GM19023 (cell line): ENCODE measurements around the gene APOC4.
"Not testable (repeated sequence)": the region's sequence is repeated elsewhere in the genome, so short reads cannot be mapped to it uniquely, and the experiment has no call there.

Experiments
- ATAC-seq: cut with Tn5 transposase; IDR thresholded peaks from one replicate; pipeline ENCODE4 v1.9.1; 2021; ENCODE audit warnings: mild to moderate bottlenecking, moderate library complexity; ENCODE audit not compliant: unreplicated experiment

APOC4 gene

DNA sequence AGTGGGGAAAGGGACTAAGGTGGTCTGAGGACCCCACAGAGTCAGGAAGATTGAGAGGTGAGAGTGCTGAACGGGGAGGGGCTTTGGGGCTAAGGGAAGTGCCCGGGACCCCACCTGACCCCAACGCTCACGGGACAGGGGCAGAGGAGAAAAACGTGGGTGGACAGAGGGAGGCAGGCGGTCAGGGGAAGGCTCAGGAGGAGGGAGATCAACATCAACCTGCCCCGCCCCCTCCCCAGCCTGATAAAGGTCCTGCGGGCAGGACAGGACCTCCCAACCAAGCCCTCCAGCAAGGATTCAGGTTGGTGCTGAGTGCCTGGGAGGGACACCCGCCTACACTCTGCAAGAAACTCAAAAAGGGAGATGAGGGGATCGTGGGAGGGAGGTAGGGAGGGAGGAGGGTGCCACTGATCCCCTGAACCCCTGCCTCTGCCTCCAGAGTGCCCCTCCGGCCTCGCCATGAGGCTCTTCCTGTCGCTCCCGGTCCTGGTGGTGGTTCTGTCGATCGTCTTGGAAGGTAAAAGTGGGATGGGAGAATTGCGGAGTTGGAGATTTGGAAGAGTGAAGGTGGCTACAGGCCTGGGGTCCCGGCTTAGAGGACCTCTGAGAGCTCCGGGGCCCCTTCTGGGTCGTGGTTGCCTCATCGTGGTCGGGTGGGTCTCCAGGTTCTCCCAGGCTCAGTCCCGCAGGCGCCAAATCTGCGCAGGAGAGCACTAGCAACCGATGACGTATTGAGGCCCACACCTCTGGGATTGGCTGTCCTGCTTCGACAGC is 27.4 kb upstream of the APOC4 start, which contains the start of gene APOC1:
APOC1 (plus strand) TSS at position 176 of the 774 bp plus-strand sequence; CDS start at position 460, 284 bp downstream.
- peak; percentile 91 for ATAC-seq

DNA sequence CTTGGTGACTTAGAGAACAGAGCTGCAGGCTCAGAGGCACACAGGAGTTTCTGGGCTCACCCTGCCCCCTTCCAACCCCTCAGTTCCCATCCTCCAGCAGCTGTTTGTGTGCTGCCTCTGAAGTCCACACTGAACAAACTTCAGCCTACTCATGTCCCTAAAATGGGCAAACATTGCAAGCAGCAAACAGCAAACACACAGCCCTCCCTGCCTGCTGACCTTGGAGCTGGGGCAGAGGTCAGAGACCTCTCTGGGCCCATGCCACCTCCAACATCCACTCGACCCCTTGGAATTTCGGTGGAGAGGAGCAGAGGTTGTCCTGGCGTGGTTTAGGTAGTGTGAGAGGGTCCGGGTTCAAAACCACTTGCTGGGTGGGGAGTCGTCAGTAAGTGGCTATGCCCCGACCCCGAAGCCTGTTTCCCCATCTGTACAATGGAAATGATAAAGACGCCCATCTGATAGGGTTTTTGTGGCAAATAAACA is 17.8 kb upstream of the APOC4 start:
- ATAC-seq: no peak

DNA sequence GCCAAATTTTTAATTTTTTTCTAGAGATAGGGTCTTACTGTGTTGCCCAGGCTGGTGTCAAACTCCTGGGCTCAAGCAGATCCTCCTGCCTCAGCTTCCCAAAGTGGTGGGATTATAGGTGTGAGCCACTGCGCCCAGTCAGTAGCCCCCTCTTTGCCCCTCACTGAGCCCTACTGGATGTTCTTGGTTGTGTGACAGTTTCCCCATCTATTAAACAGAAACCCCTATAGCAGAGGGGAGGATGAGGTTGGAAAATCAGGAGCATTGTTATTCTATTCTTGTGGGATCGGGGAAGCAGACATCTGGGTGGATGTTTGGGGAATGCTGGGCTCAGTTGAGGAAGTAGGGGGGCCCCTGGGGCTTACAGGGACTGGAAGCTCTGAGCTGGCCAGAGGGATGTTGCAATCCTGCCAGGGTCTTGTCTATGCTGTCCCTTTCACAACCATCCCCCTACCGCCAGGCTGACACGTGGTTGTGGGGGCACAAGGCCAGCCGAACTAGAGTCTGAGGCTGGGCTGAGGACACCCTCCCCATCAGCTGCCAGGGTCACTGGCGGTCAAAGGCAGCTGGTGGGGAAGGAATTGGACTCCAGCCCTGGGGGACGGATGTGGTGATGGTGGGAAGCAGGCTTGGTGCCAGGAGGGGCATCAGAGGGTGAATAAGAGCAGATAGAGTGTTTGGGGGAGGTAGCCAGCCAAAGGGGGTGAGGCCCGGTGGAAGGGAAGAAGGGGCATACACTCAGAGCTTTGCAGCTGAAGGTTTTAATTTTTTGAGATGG is 16.7 kb upstream of the APOC4 start:
- no peak for ATAC-seq

DNA sequence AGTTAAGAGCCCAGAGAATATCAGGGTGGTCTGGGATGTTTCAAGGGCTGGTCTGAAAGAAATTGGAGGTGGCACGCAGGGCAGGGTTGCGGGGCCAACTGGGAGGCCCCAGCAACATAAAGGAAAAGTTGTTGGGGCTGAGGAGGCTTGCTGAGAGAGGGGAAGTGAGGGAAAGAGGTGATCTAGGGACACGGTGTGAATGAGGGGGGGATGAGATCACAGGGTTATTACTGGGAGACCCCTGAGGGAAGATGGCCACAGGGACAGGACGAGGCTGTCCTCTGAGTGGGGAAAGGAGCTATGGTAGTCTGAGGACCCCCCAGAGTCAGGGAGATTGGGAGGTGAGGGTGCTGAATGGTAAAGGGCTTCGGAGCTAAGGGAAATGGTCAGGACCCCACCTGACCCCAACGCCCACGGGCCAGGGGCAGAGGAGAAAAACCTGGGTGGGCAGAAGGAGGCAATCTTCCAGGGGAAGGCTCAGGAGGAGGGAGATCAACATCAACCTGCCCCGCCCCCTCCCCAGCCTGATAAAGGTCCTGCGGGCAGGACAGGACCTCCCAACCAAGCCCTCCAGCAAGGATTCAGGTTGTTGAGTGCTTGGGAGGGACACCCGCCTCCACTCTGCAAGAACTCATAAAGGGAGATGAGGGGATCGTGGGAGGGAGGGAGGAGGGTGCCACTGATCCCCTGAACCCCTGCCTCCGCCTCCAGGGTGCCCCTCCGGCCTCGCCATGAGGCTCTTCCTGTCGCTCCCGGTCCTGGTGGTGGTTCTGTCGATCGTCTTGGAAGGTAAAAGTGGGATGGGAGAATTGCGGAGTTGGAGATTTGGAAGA is 15.6 kb upstream of the APOC4 start:
- not testable (repeated sequence) for ATAC-seq

DNA sequence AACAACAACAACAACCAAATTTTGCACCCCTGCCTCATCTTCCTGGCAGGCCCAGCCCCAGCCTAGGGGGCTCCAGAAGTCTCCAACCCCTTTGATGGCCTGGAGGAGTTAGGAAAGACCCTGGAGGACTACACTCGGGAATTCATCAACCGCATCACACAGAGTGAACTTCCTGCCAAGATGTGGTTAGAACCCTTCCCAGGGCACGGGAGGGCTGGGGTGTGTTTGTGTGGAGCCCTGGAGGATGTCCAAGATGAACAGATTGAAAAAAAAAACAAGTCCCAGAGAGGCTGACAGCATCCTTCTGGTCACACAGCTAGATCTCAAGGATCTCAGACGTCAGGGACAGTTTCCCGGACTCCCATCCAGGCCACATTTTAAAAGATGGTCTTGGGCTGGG is 14.3 kb upstream of the APOC4 start:
- no peak for ATAC-seq

DNA sequence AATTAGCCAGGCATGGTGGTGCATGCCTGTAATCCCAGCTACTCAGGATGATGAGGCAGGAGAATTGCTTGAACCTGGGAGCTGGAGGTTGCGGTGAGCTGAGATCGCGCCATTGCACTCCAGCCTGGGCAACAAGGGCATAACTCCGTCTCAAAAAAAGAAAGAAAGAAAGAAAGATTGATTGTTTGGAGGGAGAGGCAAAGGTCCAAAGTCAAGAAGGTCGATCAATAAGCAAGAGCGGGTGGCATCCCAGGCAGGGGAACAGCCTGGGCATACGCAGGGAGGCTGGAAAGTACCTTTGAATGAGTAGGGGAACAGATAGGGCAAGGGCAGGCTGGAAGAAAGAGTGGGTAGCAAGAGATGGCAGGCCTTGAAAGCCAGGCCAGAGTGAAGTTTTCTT is 11.9 kb upstream of the APOC4 start:
- no peak for ATAC-seq

DNA sequence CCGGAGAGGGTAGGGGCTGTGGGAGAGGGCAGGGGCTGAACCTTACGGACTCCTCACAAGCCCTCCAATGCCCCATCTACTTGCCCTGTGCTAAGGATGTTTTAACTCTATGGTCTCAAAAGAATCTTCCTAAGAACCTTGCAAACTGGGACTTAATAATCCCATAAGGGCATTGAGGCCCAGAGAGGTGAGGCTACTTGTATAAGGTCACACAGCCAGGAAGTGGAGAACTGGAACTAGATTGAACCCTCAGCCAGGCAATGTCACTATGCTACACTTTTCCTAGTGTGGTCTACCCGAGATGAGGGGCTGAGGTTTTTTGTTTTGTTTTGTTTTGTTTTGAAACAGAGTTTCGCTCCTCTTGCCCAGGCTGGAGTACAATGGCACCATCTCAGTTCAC is 10.5 kb upstream of the APOC4 start:
- ATAC-seq: no peak

DNA sequence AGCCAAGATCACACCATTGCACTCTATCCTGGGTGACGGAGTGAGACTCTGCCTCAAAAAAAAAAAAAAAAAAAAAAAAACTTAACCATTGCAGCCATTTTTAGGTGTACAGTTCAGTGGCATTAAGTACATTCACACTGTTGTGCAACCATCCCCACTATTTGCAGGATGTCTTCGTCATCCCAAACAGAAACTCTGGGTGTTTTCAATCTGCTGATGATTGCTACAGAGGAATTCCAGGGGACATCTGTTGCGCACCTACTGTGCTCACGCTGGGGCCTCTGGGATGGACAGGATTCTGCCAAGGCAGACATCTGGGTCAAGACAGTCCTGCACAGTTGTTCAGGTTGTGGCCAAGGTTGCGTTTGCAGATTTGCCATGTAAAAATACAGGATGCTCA is 2.4 kb upstream of the APOC4 start:
- no peak for ATAC-seq

DNA sequence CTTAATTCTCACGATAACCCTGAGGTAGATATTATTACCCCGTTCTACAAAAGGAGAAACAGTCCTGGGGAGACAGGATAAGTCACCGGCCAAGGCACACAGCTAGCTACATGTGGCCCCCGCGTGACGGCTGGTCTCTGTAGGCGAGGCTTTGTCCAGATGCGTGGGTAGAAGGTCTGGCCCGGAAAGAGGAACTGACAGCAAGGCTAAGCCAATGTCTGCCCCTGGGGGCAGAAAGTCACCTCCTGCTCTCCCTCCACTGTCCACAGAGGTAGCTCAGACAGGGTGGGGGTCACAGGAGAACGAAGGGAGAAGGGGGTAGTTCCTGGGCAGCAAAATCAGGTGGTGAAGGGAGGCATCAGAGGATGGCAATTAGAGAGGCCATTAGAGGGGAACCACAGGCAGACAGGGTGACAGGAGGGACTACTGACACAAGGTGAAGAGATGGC is 1.8 kb downstream of the APOC4 start:
- ATAC-seq: no peak

DNA sequence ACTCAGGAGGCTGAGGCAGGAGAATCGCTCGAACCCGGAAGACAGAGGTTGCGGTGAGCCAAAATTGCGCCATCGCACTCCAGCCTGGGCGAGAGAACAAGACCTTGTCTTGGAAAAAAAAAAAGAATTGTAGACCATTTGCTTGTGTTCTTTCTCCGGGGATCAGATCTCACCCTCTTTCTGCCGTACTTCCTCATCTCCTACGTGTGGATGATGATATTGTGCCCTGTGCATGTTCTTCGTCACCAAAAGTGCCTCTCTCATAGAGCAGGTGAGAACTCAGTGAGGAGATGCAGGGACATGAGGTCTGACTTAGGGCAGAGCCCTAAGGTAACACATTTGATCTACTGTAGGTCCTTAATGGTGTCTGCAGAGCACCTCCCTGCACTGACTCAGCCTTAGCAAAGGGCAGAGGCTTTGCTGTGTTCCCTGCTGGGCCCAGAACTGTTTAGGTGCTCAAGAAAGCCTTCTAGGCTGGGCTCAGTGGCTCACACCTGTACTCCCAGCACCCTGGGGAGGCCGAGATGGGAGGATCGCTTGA is 5.1 kb downstream of the APOC4 start:
- no peak for ATAC-seq

DNA sequence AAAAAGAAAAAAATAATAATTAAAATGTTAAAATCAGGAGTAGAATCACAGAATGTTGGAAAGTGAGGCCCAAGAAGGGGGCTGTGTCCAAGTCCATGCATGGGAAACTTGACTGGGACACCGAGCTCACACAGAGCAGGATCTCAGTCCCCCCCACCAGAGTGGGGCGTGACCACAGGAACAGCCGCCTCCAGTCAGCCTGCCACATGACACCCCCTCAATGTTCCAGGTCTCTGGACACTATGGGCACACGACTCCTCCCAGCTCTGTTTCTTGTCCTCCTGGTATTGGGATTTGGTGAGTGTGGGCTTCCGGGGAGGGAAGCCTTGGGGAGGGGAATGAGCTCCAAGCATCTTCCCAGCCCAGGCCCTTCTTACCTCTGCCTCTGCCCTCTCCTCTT is 6.2 kb downstream of the APOC4 start:
- no peak for ATAC-seq

DNA sequence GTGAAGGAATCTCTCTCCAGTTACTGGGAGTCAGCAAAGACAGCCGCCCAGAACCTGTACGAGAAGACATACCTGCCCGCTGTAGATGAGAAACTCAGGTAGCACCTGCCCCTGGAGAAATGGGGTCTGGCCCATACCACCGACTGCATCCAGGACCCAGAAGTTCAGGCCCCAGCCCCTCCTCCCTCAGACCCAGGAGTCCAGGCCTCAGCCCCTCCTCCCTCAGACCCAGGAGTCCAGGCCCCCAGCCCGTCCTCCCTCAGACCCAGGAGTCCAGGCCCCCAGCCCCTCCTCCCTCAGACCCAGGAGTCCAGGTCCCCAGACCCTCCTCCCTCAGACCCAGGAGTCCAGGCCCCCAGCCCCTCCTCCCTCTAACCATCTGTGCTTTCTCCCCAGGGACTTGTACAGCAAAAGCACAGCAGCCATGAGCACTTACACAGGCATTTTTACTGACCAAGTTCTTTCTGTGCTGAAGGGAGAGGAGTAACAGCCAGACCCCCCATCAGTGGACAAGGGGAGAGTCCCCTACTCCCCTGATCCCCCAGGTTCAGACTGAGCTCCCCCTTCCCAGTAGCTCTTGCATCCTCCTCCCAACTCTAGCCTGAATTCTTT is 6.8 kb downstream of the APOC4 start:
- ATAC-seq: no peak

DNA sequence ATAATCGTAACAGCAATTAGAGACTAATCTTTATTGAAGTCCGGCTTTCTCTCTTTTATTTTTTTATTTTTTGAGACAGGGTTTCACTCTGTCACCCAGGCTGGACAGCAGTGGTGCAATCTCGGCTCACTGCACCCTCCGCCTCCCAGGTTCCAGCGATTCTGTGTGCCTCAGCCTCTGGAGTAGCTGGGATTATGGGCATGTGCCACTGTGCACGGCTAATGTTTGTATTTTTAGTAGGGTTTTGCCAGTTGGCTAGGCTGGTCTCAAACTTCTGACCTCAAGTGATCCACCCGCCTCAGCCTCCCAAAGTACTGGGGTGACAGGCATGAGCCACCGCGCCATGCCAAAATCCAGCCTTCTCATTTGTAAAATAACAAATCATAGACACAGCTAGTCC is 7.5 kb downstream of the APOC4 start:
- ATAC-seq: no peak

DNA sequence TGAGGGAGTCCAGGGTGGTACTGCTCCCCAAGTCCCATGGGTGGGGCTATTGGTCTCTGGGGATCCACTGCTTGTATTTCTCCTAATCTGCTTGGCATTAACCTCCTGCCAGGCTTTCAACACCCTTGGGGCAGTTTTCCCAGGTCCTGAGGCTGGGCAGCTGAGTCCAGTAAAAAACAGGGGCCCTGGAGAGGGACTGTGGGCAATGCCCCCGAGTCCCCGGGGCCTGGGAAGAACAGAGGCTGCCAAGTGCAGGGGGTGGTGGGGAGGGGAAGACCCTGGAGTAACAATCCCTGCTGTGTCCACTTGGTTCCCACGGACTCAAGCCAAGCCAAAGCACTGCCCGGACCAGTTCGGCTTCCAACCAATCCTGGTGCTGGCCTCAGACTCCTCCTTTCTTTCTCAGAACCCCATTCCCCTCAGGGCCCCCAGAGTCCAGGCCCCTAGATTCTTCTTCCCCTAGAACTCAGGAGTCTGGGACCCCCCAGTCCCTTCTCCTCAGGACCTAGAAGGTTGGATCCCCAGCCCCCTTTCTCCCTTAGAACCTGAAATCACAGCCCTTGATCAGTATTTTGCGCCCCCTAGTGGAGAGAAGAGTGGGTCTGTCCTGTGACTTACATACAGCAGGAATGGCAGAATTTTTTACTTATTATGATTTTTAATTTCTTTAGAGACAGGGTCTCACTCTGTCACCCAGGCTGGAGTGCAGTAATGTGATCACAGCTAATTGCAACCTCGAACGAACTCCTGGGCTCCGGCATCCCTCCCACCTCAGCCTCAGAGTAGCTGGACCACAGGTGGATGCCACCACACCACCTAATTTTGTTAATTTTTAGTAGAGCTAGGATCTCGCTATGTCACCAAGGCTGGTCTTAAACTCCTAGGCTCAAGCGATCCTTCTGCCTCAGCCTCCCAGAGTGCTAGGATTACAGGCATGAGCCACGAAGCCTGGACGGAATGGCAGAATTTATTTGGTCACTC is 9.4 kb downstream of the APOC4 start:
- ATAC-seq: no peak

DNA sequence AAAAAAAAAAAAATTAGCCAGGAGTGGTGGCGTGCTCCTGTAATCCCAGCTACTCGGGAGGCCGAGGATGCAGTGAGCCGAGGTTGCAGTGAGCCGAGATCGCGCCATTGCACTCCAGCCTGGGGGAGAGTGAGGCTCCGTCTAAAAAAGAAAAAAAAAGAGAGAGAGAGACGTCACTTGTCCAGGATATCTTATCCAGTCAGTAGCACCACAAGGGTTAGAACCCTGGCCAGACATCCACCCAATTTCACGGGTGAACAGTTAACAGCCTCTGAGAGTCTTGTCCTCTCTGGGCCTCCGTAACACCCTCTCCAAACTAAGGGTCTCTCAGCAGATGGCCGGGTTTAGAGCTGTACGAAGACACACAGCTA is 12.2 kb downstream of the APOC4 start:
- ATAC-seq: peak; percentile 4

DNA sequence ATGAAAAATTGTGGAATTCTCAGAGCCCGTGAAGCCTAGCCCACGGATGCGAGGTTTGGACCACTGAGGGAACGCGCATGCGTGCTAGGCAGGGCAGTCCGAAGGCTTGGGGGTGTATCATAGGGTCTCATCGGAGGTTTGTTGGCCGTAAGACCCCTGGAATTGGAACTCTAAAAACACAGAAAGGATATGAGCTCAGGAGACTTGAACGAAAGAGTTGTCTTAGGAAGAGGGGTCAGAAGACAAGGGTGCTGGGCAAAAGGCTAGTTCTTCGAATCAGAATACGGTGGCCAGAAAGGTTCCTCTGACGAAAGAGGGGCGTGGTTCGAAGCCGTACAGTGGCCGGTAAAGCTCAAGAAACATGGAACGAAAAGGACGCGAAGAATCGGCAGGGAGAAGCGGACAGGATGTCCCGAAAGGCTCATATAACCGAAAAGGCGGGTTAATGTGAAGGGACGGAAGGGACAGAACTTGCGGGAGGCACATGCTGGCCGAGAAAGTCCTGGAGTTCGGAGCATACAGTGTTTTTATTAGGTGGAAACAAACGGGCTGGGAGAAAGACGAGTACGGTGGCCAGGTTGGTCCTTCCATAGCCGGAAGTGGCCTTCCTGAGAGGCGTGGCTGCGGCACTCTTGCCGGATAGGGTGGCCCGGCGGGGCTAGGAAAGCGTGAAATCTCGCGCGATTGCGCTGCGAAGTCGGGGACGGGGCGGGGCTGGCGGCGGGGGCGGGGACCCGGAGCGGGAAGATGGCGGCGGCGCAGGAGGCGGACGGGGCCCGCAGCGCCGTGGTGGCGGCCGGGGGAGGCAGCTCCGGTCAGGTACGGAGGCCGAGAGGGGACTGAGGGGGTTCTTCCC is 12.8 kb downstream of the APOC4 start, which contains the start of gene CLPTM1:
CLPTM1 (plus strand) TSS at position 732 of the 856 bp plus-strand sequence; CDS start at position 748, 16 bp downstream.
- peak; percentile 82 for ATAC-seq

DNA sequence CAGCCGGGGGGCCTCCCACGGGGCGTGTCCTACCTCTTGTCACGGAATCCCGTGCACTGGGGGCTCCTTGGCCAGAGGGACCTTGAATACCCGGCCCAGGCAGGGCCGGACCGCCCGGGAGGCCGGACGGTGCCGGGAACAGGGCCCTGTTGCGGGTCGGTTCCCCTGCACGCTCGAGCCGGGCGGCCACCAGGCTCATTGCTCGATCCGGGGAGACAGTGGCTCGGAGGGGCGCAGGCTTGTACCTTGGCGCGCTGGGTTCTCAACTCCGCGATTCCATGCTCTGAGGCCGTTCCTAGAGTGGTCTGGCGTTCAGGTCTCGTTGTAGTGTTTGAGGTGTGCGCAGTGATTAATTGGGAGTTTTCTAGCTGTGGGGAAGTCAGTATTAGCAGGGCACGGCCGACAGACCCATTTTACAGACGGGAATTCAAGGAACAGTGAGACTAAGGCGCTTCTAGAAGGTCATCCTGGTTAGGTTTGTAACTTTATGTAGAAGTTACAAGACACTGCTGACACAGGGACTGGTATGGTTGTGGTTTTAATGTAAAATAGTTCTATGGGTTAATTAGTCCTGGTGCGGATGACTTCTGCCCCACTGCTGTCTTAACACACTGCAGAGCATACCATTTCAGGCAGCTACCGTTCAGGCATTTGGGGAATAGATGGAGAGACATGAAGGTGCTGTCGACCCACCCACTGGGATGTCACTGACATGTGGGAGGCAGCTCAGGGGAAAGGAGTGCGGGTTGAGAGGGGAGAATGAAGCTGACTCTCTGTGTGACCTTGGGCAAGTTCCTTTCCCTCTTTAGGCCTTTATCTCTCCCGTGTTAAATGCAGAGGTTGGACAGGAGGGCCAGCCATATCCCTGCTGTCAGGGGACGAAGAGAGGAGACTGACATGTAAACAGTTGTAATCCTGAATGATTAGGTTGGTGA is 13.7 kb downstream of the APOC4 start:
- peak; percentile 16 for ATAC-seq
